Non-pigmented ciliary epithelial cell (primary cell): Measurements from ENCODE around the gene SMYD3.

ENCODE experiments used
- DNase-seq: peaks from one replicate; pipeline ENCODE4 v3.0.0-alpha.2; 2010; ENCODE audit warnings: low read depth

SMYD3 gene

GRCh38 chr1:245903851-245904250 lies 603.2 kb downstream of the SMYD3 start:
- DNase-seq = no peak

- DNase-seq = no peak
Measured at GRCh38 chr1:245901565-245901964, 605.5 kb downstream of the SMYD3 start.

- DNase-seq = no peak
Measured at GRCh38 chr1:245901037-245901436, 606.0 kb downstream of the SMYD3 start.

GRCh38 chr1:245898581-245898980 lies 608.5 kb downstream of the SMYD3 start:
- no peak for DNase-seq

- DNase-seq = no peak
Measured at GRCh38 chr1:245896258-245896657, 610.8 kb downstream of the SMYD3 start.

GRCh38 chr1:245895455-245895959 lies 611.6 kb downstream of the SMYD3 start:
- no peak for DNase-seq

GRCh38 chr1:245894843-245895242 lies 612.2 kb downstream of the SMYD3 start:
- DNase-seq = no peak

- no peak for DNase-seq
Measured at GRCh38 chr1:245893025-245893424, 614.1 kb downstream of the SMYD3 start.

GRCh38 chr1:245888809-245889208 lies 618.3 kb downstream of the SMYD3 start:
- no peak for DNase-seq

GRCh38 chr1:245887829-245888228 lies 619.2 kb downstream of the SMYD3 start:
- no peak for DNase-seq

GRCh38 chr1:245881767-245882391 lies 625.2 kb downstream of the SMYD3 start:
- DNase-seq = no peak

GRCh38 chr1:245880754-245881403 lies 626.2 kb downstream of the SMYD3 start:
- peak; percentile 96 for DNase-seq

- DNase-seq = no peak
Measured at GRCh38 chr1:245879091-245879490, 628.0 kb downstream of the SMYD3 start.

GRCh38 chr1:245878585-245878984 lies 628.5 kb downstream of the SMYD3 start:
- DNase-seq = no peak

GRCh38 chr1:245877976-245878375 lies 629.1 kb downstream of the SMYD3 start:
- DNase-seq = no peak

GRCh38 chr1:245876586-245876985 lies 630.5 kb downstream of the SMYD3 start:
- no peak for DNase-seq

GRCh38 chr1:245875581-245876261 lies 631.4 kb downstream of the SMYD3 start:
- DNase-seq = no peak

GRCh38 chr1:245874942-245875580 lies 632.0 kb downstream of the SMYD3 start:
- DNase-seq = peak; percentile 100

GRCh38 chr1:245873883-245874671 lies 633.0 kb downstream of the SMYD3 start:
- DNase-seq = no peak

GRCh38 chr1:245873068-245873467 lies 634.0 kb downstream of the SMYD3 start:
- DNase-seq = no peak

GRCh38 chr1:245872475-245872874 lies 634.6 kb downstream of the SMYD3 start:
- DNase-seq = no peak

GRCh38 chr1:245871915-245872314 lies 635.2 kb downstream of the SMYD3 start:
- DNase-seq = peak; percentile 87
